KMS-11 (cell line): ENCODE data around the gene GLB1L2.
"Not testable (repeated sequence)": the region's sequence is repeated elsewhere in the genome, so short reads cannot be mapped to it uniquely, and the experiment has no call there.

Experiments used
- H2AFZ ChIP-seq: fragments of 200-600 bp; sonication (generic); 2 replicates; pipeline ENCODE4 v1.6.1; 2016; ENCODE audit warnings: antibody characterized with exemption, mixed run types, low read depth
- H3K27ac ChIP-seq: fragments of 200-600 bp; sonication (generic); 2 replicates; pipeline ENCODE4 v1.6.1; 2016; ENCODE audit warnings: mild to moderate bottlenecking, mixed run types
- H3K27me3 ChIP-seq: fragments of 200-600 bp; sonication (generic); 2 replicates; pipeline ENCODE4 v1.6.1; 2017; ENCODE audit warnings: mild to moderate bottlenecking, low read depth, mixed run types, moderate library complexity; ENCODE audit not compliant: insufficient read depth
- H3K36me3 ChIP-seq: fragments of 200-600 bp; sonication (generic); 2 replicates; pipeline ENCODE4 v1.6.1; 2017; ENCODE audit warnings: mild to moderate bottlenecking, mixed run types; ENCODE audit not compliant: insufficient read depth
- H3K4me1 ChIP-seq: fragments of 200-600 bp; sonication (generic); 2 replicates; pipeline ENCODE4 v1.6.1; 2016; ENCODE audit warnings: mild to moderate bottlenecking, low read depth, mixed run types; ENCODE audit not compliant: poor library complexity, severe bottlenecking
- H3K4me2 ChIP-seq: fragments of 200-600 bp; sonication (generic); 2 replicates; pipeline ENCODE4 v1.7.0; 2016; ENCODE audit warnings: mild to moderate bottlenecking, mixed run types
- H3K4me3 ChIP-seq: fragments of 200-600 bp; sonication (generic); IDR thresholded peaks from 2 replicates; pipeline ENCODE4 v1.6.1; 2017; ENCODE audit warnings: low read depth, low read length, mixed read lengths; ENCODE audit not compliant: insufficient read depth
- H3K79me2 ChIP-seq: fragments of 200-600 bp; sonication (generic); 2 replicates; pipeline ENCODE4 v1.6.1; 2016; ENCODE audit warnings: low read depth, mixed run types; ENCODE audit not compliant: insufficient read depth
- H3K9ac ChIP-seq: fragments of 200-600 bp; sonication (generic); 2 replicates; pipeline ENCODE4 v1.6.1; 2016; ENCODE audit warnings: mild to moderate bottlenecking, mixed run types
- H4K20me1 ChIP-seq: fragments of 200-600 bp; sonication (generic); 2 replicates; pipeline ENCODE4 v1.6.1; 2016; ENCODE audit warnings: mild to moderate bottlenecking, mixed run types; ENCODE audit not compliant: insufficient read depth
- CTCF ChIP-seq: fragments of 200-600 bp; sonication (generic); conservative IDR thresholded peaks from 2 replicates; pipeline ENCODE4 v1.6.1; 2017; ENCODE audit warnings: low read depth, mild to moderate bottlenecking, antibody characterized with exemption, low read length, moderate library complexity, mixed read lengths

GLB1L2 gene

GRCh38 chr11:134313821-134314607 is 17.8 kb upstream of the GLB1L2 start:
- H3K36me3 ChIP-seq = no peaks in the 10 kb centered on the region
- no peak overlapping the region for H3K27ac ChIP-seq
- H3K4me3 ChIP-seq = no peak overlapping the region
- no peak for TF ChIP-seq CTCF
- no peaks in the 10 kb centered on the region for H4K20me1 ChIP-seq
- H3K4me1 ChIP-seq = no peaks in the 10 kb centered on the region
- no peak overlapping the region for H2AFZ ChIP-seq
- H3K79me2 ChIP-seq = no peaks in the 10 kb centered on the region
- H3K27me3 ChIP-seq = no peaks in the 10 kb centered on the region
- no peak overlapping the region for H3K4me2 ChIP-seq
- H3K9ac ChIP-seq = no peak overlapping the region

DNA sequence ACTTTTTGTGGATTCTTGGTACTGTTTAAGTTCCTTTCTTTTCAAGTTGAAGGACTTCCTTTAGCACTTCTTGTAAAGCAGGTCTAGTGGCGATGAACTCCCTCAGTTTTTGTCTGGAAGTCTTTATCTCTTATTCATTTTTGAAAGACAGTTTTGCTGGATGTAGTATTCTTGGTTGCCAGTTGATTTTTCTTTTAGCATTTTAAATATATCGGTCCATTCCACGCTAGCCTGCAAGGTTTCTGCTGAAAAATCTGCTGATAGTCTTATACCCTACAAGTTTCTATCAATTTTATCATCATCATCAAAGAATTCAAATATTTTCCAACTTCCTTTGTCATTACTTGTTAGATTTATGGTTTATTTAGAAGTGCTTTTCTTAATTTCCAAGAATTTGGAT is 14.7 kb upstream of the GLB1L2 start:
- H3K36me3 ChIP-seq = no peaks in the 10 kb centered on the region
- no peak overlapping the region for H2AFZ ChIP-seq
- TF ChIP-seq CTCF = no peak
- H4K20me1 ChIP-seq = no peaks in the 10 kb centered on the region
- H3K4me1 ChIP-seq = no peaks in the 10 kb centered on the region
- H3K9ac ChIP-seq = no peak overlapping the region
- H3K4me2 ChIP-seq = no peak overlapping the region
- H3K4me3 ChIP-seq = no peak overlapping the region
- H3K27ac ChIP-seq = no peak overlapping the region
- H3K79me2 ChIP-seq = no peaks in the 10 kb centered on the region
- no peaks in the 10 kb centered on the region for H3K27me3 ChIP-seq

DNA sequence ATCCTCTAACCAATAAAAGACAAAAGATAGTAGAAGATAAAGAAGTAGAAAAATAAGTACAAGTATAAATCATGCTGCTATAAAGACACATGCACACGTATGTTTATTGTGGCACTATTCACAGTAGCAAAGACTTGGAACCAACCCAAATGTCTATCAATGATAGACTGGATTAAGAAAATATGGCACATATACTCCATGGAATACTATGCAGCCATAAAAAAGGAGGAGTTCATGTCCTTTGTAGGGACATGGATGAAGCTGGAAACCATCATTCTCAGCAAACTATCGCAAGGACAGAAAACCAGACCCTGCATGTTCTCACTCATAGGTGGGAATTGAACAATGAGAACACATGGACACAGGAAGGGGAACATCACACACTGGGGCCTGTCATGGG is 10.4 kb upstream of the GLB1L2 start:
- not testable (repeated sequence) for H3K79me2 ChIP-seq, H4K20me1 ChIP-seq, H2AFZ ChIP-seq, H3K27ac ChIP-seq, H3K4me3 ChIP-seq, H3K4me2 ChIP-seq, H3K4me1 ChIP-seq, H3K36me3 ChIP-seq, H3K27me3 ChIP-seq, H3K9ac ChIP-seq

GRCh38 chr11:134322553-134322952 is 9.2 kb upstream of the GLB1L2 start:
- Histone ChIP-seq H3K4me2 (no peak overlapping the region), H4K20me1 (no peaks in the 10 kb centered on the region), H2AFZ (no peak overlapping the region), H3K4me1 (no peaks in the 10 kb centered on the region), H3K9ac (no peak overlapping the region), H3K36me3 (no peaks in the 10 kb centered on the region), H3K27me3 (no peaks in the 10 kb centered on the region), H3K4me3 (no peak overlapping the region), H3K27ac (no peak overlapping the region), H3K79me2 (no peaks in the 10 kb centered on the region)
- no peak for TF ChIP-seq CTCF

- H3K79me2 ChIP-seq = 0 out of 2 replicates have a peak, but pooled peaks cover 4% of the 10 kb centered on the region
- TF ChIP-seq CTCF = no peak
- no peak overlapping the region for H3K4me2 ChIP-seq
- H3K27me3 ChIP-seq = no peaks in the 10 kb centered on the region
- no peaks in the 10 kb centered on the region for H3K36me3 ChIP-seq
- H3K4me1 ChIP-seq = peaks cover 3% of the 10 kb centered on the region
- no peak overlapping the region for H3K27ac ChIP-seq
- H2AFZ ChIP-seq = no peak overlapping the region
- H3K4me3 ChIP-seq = no peak overlapping the region
- no peaks in the 10 kb centered on the region for H4K20me1 ChIP-seq
- H3K9ac ChIP-seq = no peak overlapping the region
These were observed 3.4 kb upstream of the GLB1L2 start for GRCh38 chr11:134328433-134328832.
